Measurements from ENCODE around the gene MMP27. TPM values are rescaled to one million over a fixed set of nuclear protein-coding genes. Genes with fewer than 3 reads are reported as not detected.

Gene MMP27
- total RNA-seq, 1 experiment from 2014 or later = not detected

DNA sequence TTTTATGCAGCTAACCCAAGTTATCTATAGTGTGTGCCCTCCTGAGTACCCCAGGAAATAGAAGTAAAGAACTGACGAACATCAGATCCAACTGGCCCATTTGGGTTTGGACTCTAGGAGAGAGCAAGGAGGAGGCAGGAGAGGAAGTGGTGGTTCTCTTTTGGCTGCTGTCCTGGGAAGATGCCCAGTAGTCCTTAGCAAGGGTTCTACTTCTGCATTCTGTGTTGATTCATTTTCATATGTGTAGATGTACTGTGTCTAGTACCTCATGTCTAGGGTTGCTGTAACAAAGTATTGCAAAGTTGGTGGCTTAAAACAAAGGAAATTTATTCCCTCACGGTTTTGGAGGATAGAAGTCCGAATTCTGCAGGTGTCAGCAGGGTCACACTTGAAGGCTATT lies 6.6 kb upstream of the MMP27 start:
- Histone ChIP-seq H2AFZ (ENCODE audit: low read depth, low read length, poor library complexity, severe bottlenecking) (no peak overlapping the region), H3K79me2 (ENCODE audit: insufficient read depth, low read length) (no peaks in the 10 kb centered on the region), H3K27me3 (ENCODE audit: insufficient read depth, low read length) (no peaks in the 10 kb centered on the region), H3K9me3 (ENCODE audit: control insufficient read depth in 1 of 2, insufficient read depth in 1 of 2, low read depth in 1 of 2, low read length in 2 of 2) (no peaks in the 10 kb centered on the region), H3K4me1 (ENCODE audit: control insufficient read depth in 1 of 2, insufficient read depth in 2 of 2, low read length in 2 of 2) (no peaks in the 10 kb centered on the region), H3K36me3 (ENCODE audit: control insufficient read depth in 1 of 2, insufficient read depth in 2 of 2, low read length in 2 of 2) (no peaks in the 10 kb centered on the region), H3K9me2 (ENCODE audit: insufficient read depth) (no peaks in the 10 kb centered on the region), H3K4me2 (ENCODE audit: low read length) (no peak overlapping the region), H4K20me1 (ENCODE audit: insufficient read depth) (no peaks in the 10 kb centered on the region), H3K27ac (ENCODE audit: low read depth, low read length) (no peak overlapping the region), H3K4me3 (replicated peaks in 1 of 2; ENCODE audit: low read depth in 1 of 2, low read length in 2 of 2) (no peak overlapping the region), H3K9ac (ENCODE audit: low read length) (no peak overlapping the region)
- intact Hi-C loops (cut with micrococcal nuclease) = no loop called here
- no TSS peak for BruUV-seq (replicated peaks)
- DNase-seq (ENCODE audit: low read depth, low spot score) (no peak), ATAC-seq (no peak)
- RAD21 ChIA-PET (ENCODE audit: low non-redundant PET in 1 of 2, low total read pairs in 2 of 2, uncharacterized antibody in 2 of 2, unreplicated experiment in 2 of 2) = no interaction called here
- no peak for TF ChIP-seq JUND (IDR thresholded peaks at IDR 0.05)
- TF ChIP-seq POLR2AphosphoS5 (IDR thresholded peaks at IDR 0.05; ENCODE audit: low read depth, low read length) = no peak
- no peak for TF ChIP-seq POLR2A (IDR thresholded peaks at IDR 0.05; ENCODE audit: borderline replicate concordance, extremely low read depth, insufficient read depth, insufficient read length)
- no peak for TF ChIP-seq FOSL1 (IDR thresholded peaks at IDR 0.05; ENCODE audit: low read depth)
- no peak for TF ChIP-seq EGR1 (IDR thresholded peaks at IDR 0.05; ENCODE audit: low read depth)
- TF ChIP-seq EZH2phosphoT487 (IDR thresholded peaks at IDR 0.05; ENCODE audit: borderline replicate concordance) = no peak
- no peak for TF ChIP-seq SIN3A (IDR thresholded peaks at IDR 0.05; ENCODE audit: low read depth)
- TF ChIP-seq CBX3 (IDR thresholded peaks at IDR 0.05; ENCODE audit: low read depth) = no peak
- TF ChIP-seq RAD21 (IDR thresholded peaks at IDR 0.05; ENCODE audit: low read depth) = no peak
- TF ChIP-seq, protein P1, sequence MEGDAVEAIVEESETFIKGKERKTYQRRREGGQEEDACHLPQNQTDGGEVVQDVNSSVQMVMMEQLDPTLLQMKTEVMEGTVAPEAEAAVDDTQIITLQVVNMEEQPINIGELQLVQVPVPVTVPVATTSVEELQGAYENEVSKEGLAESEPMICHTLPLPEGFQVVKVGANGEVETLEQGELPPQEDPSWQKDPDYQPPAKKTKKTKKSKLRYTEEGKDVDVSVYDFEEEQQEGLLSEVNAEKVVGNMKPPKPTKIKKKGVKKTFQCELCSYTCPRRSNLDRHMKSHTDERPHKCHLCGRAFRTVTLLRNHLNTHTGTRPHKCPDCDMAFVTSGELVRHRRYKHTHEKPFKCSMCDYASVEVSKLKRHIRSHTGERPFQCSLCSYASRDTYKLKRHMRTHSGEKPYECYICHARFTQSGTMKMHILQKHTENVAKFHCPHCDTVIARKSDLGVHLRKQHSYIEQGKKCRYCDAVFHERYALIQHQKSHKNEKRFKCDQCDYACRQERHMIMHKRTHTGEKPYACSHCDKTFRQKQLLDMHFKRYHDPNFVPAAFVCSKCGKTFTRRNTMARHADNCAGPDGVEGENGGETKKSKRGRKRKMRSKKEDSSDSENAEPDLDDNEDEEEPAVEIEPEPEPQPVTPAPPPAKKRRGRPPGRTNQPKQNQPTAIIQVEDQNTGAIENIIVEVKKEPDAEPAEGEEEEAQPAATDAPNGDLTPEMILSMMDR (IDR thresholded peaks at IDR 0.05 in 2 of 3, conservative IDR thresholded peaks at IDR 0.05 in 1 of 3; ENCODE audit: borderline replicate concordance in 1 of 3, insufficient read depth in 1 of 3, low read depth in 2 of 3, low read length in 2 of 3) = no peak
- TF ChIP-seq YY1 (IDR thresholded peaks at IDR 0.05; ENCODE audit: extremely low read depth, insufficient replicate concordance, low read depth, low read length) = no peak
- TF ChIP-seq TCF7L2 (IDR thresholded peaks at IDR 0.05; ENCODE audit: borderline replicate concordance, extremely low read depth, insufficient read depth, insufficient read length) = no peak
- TF ChIP-seq ZFX (IDR thresholded peaks at IDR 0.05) = no peak
- no peak for TF ChIP-seq ELF1 (IDR thresholded peaks at IDR 0.05; ENCODE audit: borderline replicate concordance, low read depth)
- TF ChIP-seq, protein P2, sequence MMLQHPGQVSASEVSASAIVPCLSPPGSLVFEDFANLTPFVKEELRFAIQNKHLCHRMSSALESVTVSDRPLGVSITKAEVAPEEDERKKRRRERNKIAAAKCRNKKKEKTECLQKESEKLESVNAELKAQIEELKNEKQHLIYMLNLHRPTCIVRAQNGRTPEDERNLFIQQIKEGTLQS (IDR thresholded peaks at IDR 0.05) = no peak
- TF ChIP-seq, protein P3, sequence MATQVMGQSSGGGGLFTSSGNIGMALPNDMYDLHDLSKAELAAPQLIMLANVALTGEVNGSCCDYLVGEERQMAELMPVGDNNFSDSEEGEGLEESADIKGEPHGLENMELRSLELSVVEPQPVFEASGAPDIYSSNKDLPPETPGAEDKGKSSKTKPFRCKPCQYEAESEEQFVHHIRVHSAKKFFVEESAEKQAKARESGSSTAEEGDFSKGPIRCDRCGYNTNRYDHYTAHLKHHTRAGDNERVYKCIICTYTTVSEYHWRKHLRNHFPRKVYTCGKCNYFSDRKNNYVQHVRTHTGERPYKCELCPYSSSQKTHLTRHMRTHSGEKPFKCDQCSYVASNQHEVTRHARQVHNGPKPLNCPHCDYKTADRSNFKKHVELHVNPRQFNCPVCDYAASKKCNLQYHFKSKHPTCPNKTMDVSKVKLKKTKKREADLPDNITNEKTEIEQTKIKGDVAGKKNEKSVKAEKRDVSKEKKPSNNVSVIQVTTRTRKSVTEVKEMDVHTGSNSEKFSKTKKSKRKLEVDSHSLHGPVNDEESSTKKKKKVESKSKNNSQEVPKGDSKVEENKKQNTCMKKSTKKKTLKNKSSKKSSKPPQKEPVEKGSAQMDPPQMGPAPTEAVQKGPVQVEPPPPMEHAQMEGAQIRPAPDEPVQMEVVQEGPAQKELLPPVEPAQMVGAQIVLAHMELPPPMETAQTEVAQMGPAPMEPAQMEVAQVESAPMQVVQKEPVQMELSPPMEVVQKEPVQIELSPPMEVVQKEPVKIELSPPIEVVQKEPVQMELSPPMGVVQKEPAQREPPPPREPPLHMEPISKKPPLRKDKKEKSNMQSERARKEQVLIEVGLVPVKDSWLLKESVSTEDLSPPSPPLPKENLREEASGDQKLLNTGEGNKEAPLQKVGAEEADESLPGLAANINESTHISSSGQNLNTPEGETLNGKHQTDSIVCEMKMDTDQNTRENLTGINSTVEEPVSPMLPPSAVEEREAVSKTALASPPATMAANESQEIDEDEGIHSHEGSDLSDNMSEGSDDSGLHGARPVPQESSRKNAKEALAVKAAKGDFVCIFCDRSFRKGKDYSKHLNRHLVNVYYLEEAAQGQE (IDR thresholded peaks at IDR 0.05; ENCODE audit: low read depth) = no peak
- POLR2A ChIA-PET = no interaction called here
- CTCF ChIA-PET = no interaction called here
